GM23338 (cell line): ENCODE measurements around the gene MOSPD2. TPM values are rescaled to one million over a fixed set of nuclear protein-coding genes. Genes with fewer than 3 reads are reported as not detected.

Source experiments
- ATAC-seq: fragments of 200-7000 bp; cut with Tn5 transposase; 3 replicates; pipeline ENCODE4 v1.9.1; 2020
- DNase-seq: peaks from one replicate; pipeline ENCODE4 v3.0.0-alpha.2; 2015; ENCODE audit warnings: low spot score
- H2AFZ ChIP-seq: fragments of 200-600 bp; sonication (generic); 2 replicates; pipeline ENCODE4 v1.8.0; 2016; ENCODE audit warnings: antibody characterized with exemption, mild to moderate bottlenecking, moderate library complexity
- H3F3A ChIP-seq: fragments of 200-600 bp; sonication (generic); replicated peaks from 2 replicates; pipeline ENCODE4 v1.8.0; 2017; ENCODE audit warnings: antibody characterized with exemption, mixed run types, low read depth
- H3K27ac ChIP-seq: fragments of 200-600 bp; sonication (generic); 2 replicates; pipeline ENCODE4 v1.6.1; 2016; ENCODE audit warnings: low read depth
- H3K27me3 ChIP-seq: fragments of 200-600 bp; sonication (generic); 2 replicates; pipeline ENCODE4 v1.8.0; 2016; ENCODE audit warnings: mild to moderate bottlenecking, mixed run types, moderate library complexity; ENCODE audit not compliant: insufficient read depth
- H3K36me3 ChIP-seq: fragments of 200-600 bp; sonication (generic); 2 replicates; pipeline ENCODE4 v1.8.0; 2016; ENCODE audit warnings: mild to moderate bottlenecking; ENCODE audit not compliant: insufficient read depth
- H3K4me1 ChIP-seq: fragments of 200-600 bp; sonication (generic); 2 replicates; pipeline ENCODE4 v1.8.0; 2016; ENCODE audit warnings: mild to moderate bottlenecking, moderate library complexity; ENCODE audit not compliant: insufficient read depth
- H3K4me2 ChIP-seq: fragments of 200-600 bp; sonication (generic); 2 replicates; pipeline ENCODE4 v1.7.1; 2017; ENCODE audit warnings: mixed run types
- H3K4me3 ChIP-seq: fragments of 200-600 bp; sonication (generic); 2 replicates; pipeline ENCODE4 v1.6.1; 2016; ENCODE audit warnings: mixed run types
- H3K79me2 ChIP-seq: fragments of 200-600 bp; sonication (generic); replicated peaks from 2 replicates; pipeline ENCODE4 v1.8.0; 2017; ENCODE audit warnings: mild to moderate bottlenecking; ENCODE audit not compliant: insufficient read depth
- H3K9me2 ChIP-seq: fragments of 200-600 bp; sonication (generic); 2 replicates; pipeline ENCODE4 v1.8.0; 2017; ENCODE audit not compliant: insufficient read depth
- H4K20me1 ChIP-seq: fragments of 200-600 bp; sonication (generic); replicated peaks from 2 replicates; pipeline ENCODE4 v1.8.0; 2017; ENCODE audit warnings: mild to moderate bottlenecking; ENCODE audit not compliant: insufficient read depth
- H3K27ac Mint-ChIP-seq: 2 replicates; pipeline ENCODE4 v1.8.0; 2020; ENCODE audit warnings: inconsistent platforms, mild to moderate bottlenecking, moderate library complexity, mixed read lengths
- H3K27me3 Mint-ChIP-seq: 3 replicates; pipeline ENCODE4 v1.8.0; 2022; ENCODE audit warnings: low read depth, mild to moderate bottlenecking, moderate library complexity, mixed read lengths, inconsistent platforms; ENCODE audit not compliant: insufficient read depth, poor library complexity
- H3K36me3 Mint-ChIP-seq: 3 replicates; pipeline ENCODE4 v1.8.0; 2021; ENCODE audit warnings: low read depth, mild to moderate bottlenecking, inconsistent platforms, moderate library complexity, mixed read lengths
- H3K4me1 Mint-ChIP-seq: 3 replicates; pipeline ENCODE4 v1.8.0; 2020; ENCODE audit warnings: mild to moderate bottlenecking, inconsistent platforms, mixed read lengths
- H3K4me3 Mint-ChIP-seq: 3 replicates; pipeline ENCODE4 v1.8.0; 2021; ENCODE audit warnings: moderate library complexity, mild to moderate bottlenecking, inconsistent platforms, mixed read lengths
- H3K9me3 Mint-ChIP-seq: 3 replicates; pipeline ENCODE4 v1.8.0; 2020; ENCODE audit warnings: moderate library complexity, mild to moderate bottlenecking, inconsistent platforms, mixed read lengths
- EZH2 ChIP-seq: fragments of 200-600 bp; sonication (generic); IDR thresholded peaks from one replicate; pipeline ENCODE4 v1.8.0; 2017; ENCODE audit warnings: antibody characterized with exemption, mild to moderate bottlenecking, low read depth; ENCODE audit not compliant: unreplicated experiment
- JUNB ChIP-seq: IDR thresholded peaks from one replicate; pipeline ENCODE4 v1.6.1; 2016; ENCODE audit warnings: antibody characterized with exemption; ENCODE audit not compliant: unreplicated experiment
- STAT1 ChIP-seq: IDR thresholded peaks from one replicate; pipeline ENCODE4 v1.6.1; 2016; ENCODE audit warnings: antibody characterized with exemption; ENCODE audit not compliant: unreplicated experiment
- polyA plus RNA-seq: library from polyadenylated mRNA; unstranded; fragments of >200 nt; fragmentation: Nextera tagmentation; extraction: Ambion mirVana; gene quantifications from 2 replicates; pipeline ENCODE4 v1.2.1, GENCODE V29; 2016
- total RNA-seq: library from RNA; depleted of rRNA; stranded (reverse); fragments of >200 nt; shearing (Covaris generic); gene quantifications from 2 replicates; pipeline ENCODE4 v1.2.3, GENCODE V29; 2014
- TF ChIP-seq, protein P1 (sequence below): fragments of 250-450 bp; sonication (Bioruptor Pico); IDR thresholded peaks from 2 replicates; pipeline ENCODE4 v1.5.0; 2020; ENCODE audit warnings: mild to moderate bottlenecking, moderate library complexity
- TF ChIP-seq, protein P2 (sequence below): IDR thresholded peaks from one replicate; pipeline ENCODE4 v1.6.1; 2018; ENCODE audit warnings: antibody characterized with exemption; ENCODE audit not compliant: unreplicated experiment

The MOSPD2 gene
- total and polyA plus RNA-seq, 2 experiments from 2014 or later = 8.5 to 13.9 TPM

DNA sequence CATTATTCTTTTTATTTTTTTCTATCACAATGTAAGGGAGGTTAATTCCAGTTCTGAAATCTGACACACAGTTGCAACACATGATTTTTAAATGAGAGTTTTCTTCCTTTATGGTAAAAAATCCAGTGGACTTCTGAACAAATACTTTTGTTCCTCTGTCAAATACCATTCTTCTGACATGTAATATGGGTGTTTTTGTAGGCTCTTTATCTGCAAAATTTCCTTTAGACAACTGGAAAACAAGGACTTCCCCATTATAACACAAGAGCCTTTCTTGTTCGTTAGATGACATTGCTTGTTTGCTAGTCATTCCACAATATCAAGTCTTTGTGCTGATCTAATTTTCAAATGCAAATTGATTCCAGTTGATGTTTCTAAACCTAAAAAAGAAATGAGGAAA lies 8.0 kb upstream of the MOSPD2 start:
- Mint-ChIP-seq H3K4me1 (0 out of 3 replicates have a peak, but pooled peaks cover 2% of the 10 kb centered on the region), H3K36me3 (peaks cover 30% of the 10 kb centered on the region), H3K9me3 (peaks cover 15% of the 10 kb centered on the region; the same call in 2 of the 3 replicates), H3K27ac (no peak overlapping the region), H3K4me3 (no peak overlapping the region), H3K27me3 (no peaks in the 10 kb centered on the region)
- Histone ChIP-seq H3K9me2 (no peaks in the 10 kb centered on the region), H3F3A (no peaks in the 10 kb centered on the region), H3K79me2 (peaks cover 50% of the 10 kb centered on the region), H3K4me3 (no peak overlapping the region), H4K20me1 (no peaks in the 10 kb centered on the region; the same call in 1 of the 2 replicates), H3K4me2 (no peak overlapping the region), H3K27me3 (no peaks in the 10 kb centered on the region), H3K36me3 (no peaks in the 10 kb centered on the region), H3K27ac (no peak overlapping the region), H3K4me1 (no peaks in the 10 kb centered on the region), H2AFZ (no peak overlapping the region)
- no peak for TF ChIP-seq STAT1
- ATAC-seq (no peak), DNase-seq (no peak)

DNA sequence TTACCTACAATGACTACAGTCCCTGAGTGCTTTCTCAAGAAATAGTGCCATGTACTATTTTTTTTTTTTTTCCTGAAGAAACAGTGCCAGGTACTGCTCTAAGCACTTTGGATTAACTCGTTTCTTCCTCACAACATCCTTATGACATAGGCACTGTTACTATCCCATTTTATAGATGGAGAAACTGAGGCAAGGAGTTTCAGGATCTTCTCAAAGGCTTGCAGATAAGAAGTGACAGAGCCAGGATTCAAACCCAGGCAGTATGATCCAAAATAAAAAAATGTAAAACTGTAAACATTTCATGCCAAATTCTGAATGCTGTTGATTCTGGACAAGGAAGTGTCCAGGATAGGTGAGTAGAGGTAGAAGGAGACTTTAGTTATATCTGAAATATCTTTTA lies 1.5 kb upstream of the MOSPD2 start:
- Histone ChIP-seq H3K27me3 (no peaks in the 10 kb centered on the region), H3K4me3 (peak overlapping the region; percentile 61), H3K36me3 (no peaks in the 10 kb centered on the region), H2AFZ (no peak overlapping the region), H3K79me2 (peaks cover 74% of the 10 kb centered on the region), H4K20me1 (no peaks in the 10 kb centered on the region; the same call in 1 of the 2 replicates), H3K4me1 (peaks cover 3% of the 10 kb centered on the region; the same call in 1 of the 2 replicates), H3F3A (no peaks in the 10 kb centered on the region), H3K27ac (no peak overlapping the region), H3K9me2 (no peaks in the 10 kb centered on the region), H3K4me2 (peak overlapping the region; percentile 74)
- H3K36me3 Mint-ChIP-seq = peaks cover 26% of the 10 kb centered on the region
- H3K27me3 Mint-ChIP-seq = no peaks in the 10 kb centered on the region
- H3K9me3 Mint-ChIP-seq = peaks cover 12% of the 10 kb centered on the region; the same call in 2 of the 3 replicates
- DNase-seq = no peak
- ATAC-seq = no peak
- TF ChIP-seq JUNB = no peak
- no peak for TF ChIP-seq STAT1
- TF ChIP-seq, protein P1, sequence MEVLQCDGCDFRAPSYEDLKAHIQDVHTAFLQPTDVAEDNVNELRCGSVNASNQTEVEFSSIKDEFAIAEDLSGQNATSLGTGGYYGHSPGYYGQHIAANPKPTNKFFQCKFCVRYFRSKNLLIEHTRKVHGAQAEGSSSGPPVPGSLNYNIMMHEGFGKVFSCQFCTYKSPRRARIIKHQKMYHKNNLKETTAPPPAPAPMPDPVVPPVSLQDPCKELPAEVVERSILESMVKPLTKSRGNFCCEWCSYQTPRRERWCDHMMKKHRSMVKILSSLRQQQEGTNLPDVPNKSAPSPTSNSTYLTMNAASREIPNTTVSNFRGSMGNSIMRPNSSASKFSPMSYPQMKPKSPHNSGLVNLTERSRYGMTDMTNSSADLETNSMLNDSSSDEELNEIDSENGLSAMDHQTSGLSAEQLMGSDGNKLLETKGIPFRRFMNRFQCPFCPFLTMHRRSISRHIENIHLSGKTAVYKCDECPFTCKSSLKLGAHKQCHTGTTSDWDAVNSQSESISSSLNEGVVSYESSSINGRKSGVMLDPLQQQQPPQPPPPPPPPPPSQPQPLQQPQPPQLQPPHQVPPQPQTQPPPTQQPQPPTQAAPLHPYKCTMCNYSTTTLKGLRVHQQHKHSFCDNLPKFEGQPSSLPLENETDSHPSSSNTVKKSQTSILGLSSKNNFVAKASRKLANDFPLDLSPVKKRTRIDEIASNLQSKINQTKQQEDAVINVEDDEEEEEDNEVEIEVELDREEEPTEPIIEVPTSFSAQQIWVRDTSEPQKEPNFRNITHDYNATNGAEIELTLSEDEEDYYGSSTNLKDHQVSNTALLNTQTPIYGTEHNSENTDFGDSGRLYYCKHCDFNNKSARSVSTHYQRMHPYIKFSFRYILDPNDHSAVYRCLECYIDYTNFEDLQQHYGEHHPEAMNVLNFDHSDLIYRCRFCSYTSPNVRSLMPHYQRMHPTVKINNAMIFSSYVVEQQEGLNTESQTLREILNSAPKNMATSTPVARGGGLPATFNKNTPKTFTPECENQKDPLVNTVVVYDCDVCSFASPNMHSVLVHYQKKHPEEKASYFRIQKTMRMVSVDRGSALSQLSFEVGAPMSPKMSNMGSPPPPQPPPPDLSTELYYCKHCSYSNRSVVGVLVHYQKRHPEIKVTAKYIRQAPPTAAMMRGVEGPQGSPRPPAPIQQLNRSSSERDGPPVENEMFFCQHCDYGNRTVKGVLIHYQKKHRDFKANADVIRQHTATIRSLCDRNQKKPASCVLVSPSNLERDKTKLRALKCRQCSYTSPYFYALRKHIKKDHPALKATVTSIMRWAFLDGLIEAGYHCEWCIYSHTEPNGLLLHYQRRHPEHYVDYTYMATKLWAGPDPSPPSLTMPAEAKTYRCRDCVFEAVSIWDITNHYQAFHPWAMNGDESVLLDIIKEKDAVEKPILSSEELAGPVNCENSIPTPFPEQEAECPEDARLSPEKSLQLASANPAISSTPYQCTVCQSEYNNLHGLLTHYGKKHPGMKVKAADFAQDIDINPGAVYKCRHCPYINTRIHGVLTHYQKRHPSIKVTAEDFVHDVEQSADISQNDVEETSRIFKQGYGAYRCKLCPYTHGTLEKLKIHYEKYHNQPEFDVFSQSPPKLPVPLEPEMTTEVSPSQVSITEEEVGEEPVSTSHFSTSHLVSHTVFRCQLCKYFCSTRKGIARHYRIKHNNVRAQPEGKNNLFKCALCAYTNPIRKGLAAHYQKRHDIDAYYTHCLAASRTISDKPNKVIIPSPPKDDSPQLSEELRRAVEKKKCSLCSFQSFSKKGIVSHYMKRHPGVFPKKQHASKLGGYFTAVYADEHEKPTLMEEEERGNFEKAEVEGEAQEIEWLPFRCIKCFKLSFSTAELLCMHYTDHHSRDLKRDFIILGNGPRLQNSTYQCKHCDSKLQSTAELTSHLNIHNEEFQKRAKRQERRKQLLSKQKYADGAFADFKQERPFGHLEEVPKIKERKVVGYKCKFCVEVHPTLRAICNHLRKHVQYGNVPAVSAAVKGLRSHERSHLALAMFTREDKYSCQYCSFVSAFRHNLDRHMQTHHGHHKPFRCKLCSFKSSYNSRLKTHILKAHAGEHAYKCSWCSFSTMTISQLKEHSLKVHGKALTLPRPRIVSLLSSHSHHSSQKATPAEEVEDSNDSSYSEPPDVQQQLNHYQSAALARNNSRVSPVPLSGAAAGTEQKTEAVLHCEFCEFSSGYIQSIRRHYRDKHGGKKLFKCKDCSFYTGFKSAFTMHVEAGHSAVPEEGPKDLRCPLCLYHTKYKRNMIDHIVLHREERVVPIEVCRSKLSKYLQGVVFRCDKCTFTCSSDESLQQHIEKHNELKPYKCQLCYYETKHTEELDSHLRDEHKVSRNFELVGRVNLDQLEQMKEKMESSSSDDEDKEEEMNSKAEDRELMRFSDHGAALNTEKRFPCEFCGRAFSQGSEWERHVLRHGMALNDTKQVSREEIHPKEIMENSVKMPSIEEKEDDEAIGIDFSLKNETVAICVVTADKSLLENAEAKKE = no peak
- TF ChIP-seq, protein P2, sequence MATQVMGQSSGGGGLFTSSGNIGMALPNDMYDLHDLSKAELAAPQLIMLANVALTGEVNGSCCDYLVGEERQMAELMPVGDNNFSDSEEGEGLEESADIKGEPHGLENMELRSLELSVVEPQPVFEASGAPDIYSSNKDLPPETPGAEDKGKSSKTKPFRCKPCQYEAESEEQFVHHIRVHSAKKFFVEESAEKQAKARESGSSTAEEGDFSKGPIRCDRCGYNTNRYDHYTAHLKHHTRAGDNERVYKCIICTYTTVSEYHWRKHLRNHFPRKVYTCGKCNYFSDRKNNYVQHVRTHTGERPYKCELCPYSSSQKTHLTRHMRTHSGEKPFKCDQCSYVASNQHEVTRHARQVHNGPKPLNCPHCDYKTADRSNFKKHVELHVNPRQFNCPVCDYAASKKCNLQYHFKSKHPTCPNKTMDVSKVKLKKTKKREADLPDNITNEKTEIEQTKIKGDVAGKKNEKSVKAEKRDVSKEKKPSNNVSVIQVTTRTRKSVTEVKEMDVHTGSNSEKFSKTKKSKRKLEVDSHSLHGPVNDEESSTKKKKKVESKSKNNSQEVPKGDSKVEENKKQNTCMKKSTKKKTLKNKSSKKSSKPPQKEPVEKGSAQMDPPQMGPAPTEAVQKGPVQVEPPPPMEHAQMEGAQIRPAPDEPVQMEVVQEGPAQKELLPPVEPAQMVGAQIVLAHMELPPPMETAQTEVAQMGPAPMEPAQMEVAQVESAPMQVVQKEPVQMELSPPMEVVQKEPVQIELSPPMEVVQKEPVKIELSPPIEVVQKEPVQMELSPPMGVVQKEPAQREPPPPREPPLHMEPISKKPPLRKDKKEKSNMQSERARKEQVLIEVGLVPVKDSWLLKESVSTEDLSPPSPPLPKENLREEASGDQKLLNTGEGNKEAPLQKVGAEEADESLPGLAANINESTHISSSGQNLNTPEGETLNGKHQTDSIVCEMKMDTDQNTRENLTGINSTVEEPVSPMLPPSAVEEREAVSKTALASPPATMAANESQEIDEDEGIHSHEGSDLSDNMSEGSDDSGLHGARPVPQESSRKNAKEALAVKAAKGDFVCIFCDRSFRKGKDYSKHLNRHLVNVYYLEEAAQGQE = no peak
- no peak for TF ChIP-seq EZH2
- H3K4me3 Mint-ChIP-seq = peak overlapping the region; percentile 79
- H3K27ac Mint-ChIP-seq = no peak overlapping the region
- H3K4me1 Mint-ChIP-seq = no peaks in the 10 kb centered on the region; the same call in 2 of the 3 replicates
